ENCODE data around the gene CCDC146.
"Not testable (repeated sequence)": the region's sequence is repeated elsewhere in the genome, so short reads cannot be mapped to it uniquely, and the experiment has no call there.

Gene CCDC146

GRCh38 chr7:77327932-77328628 lies 205.7 kb downstream of the CCDC146 start:
- no peak for DNase-seq (ENCODE audit: low read depth in 2 of 3, low spot score in 2 of 3)

- no peak for DNase-seq (ENCODE audit: low read depth in 2 of 3, low spot score in 2 of 3)
Observed at GRCh38 chr7:77328669-77329068, 206.3 kb downstream of the CCDC146 start.

GRCh38 chr7:77329466-77330168 lies 207.2 kb downstream of the CCDC146 start:
- no peak for DNase-seq (ENCODE audit: low read depth in 2 of 3, low spot score in 2 of 3)

- no peak for DNase-seq (ENCODE audit: low read depth in 2 of 3, low spot score in 2 of 3)
Observed at GRCh38 chr7:77330169-77330882, 207.9 kb downstream of the CCDC146 start.

- peak in 1 of 3 experiments; percentile 21 for DNase-seq (ENCODE audit: low read depth in 2 of 3, low spot score in 2 of 3)
Observed at GRCh38 chr7:77331938-77332695, 209.7 kb downstream of the CCDC146 start.

GRCh38 chr7:77334039-77334438 lies 211.6 kb downstream of the CCDC146 start:
- not testable (repeated sequence) for DNase-seq (ENCODE audit: low read depth in 2 of 3, low spot score in 2 of 3)

- no peak for DNase-seq (ENCODE audit: low read depth in 2 of 3, low spot score in 2 of 3)
Observed at GRCh38 chr7:77335581-77335980, 213.2 kb downstream of the CCDC146 start.

- no peak for DNase-seq (ENCODE audit: low read depth in 2 of 3, low spot score in 2 of 3)
Observed at GRCh38 chr7:77337456-77337990, 215.1 kb downstream of the CCDC146 start.

GRCh38 chr7:77338260-77338659 lies 215.8 kb downstream of the CCDC146 start:
- DNase-seq (ENCODE audit: low read depth in 2 of 3, low spot score in 2 of 3) = no peak

- no peak for DNase-seq (ENCODE audit: low read depth in 2 of 3, low spot score in 2 of 3)
Observed at GRCh38 chr7:77338883-77339629, 216.6 kb downstream of the CCDC146 start.

GRCh38 chr7:77339726-77340125 lies 217.3 kb downstream of the CCDC146 start:
- no peak for DNase-seq (ENCODE audit: low read depth in 2 of 3, low spot score in 2 of 3)
